Bronchial epithelial cell (primary cell): ENCODE data around the gene ATL1. TPM values are rescaled to one million over a fixed set of nuclear protein-coding genes. Genes with fewer than 3 reads are reported as not detected.
A peak's percentile ranks its signal among the peaks of the same experiment; 100 is the strongest.

Experiments
- DNase-seq: peaks from one replicate; pipeline ENCODE4 v3.0.0-alpha.2; 2010; ENCODE audit warnings: low read depth
- FAIRE-seq: peaks from 2 replicates; lab custom pipeline; 2011; peaks lifted over from hg19 to GRCh38; lab: Jason Lieb, UNC
- H3K27me3 ChIP-seq: 2 replicates; pipeline ENCODE4 v1.5.1; 2011; ENCODE audit warnings: low read length; ENCODE audit not compliant: control insufficient read depth, insufficient read depth
- H3K36me3 ChIP-seq: 2 replicates; pipeline ENCODE4 v1.5.1; 2011; ENCODE audit warnings: low read length; ENCODE audit not compliant: control insufficient read depth, insufficient read depth
- H3K4me3 ChIP-seq: 2 replicates; pipeline ENCODE4 v1.5.1; 2011; ENCODE audit warnings: mild to moderate bottlenecking, low read depth, low read length, control low read depth
- total RNA-seq: library from RNA; depleted of rRNA; stranded (reverse); fragments of >200 nt; gene quantifications from 2 replicates; pipeline ENCODE4 v1.2.1, GENCODE V29; 2014
- TF ChIP-seq, protein P1 (sequence below): IDR thresholded peaks from 2 replicates; pipeline ENCODE4 v1.5.1; 2011; ENCODE audit warnings: mild to moderate bottlenecking, moderate library complexity, low read length, control low read depth, inconsistent platforms; ENCODE audit not compliant: insufficient read depth, severe bottlenecking

Gene ATL1
- total RNA-seq, 1 donor from 2014 or later: 0.79 TPM

DNA sequence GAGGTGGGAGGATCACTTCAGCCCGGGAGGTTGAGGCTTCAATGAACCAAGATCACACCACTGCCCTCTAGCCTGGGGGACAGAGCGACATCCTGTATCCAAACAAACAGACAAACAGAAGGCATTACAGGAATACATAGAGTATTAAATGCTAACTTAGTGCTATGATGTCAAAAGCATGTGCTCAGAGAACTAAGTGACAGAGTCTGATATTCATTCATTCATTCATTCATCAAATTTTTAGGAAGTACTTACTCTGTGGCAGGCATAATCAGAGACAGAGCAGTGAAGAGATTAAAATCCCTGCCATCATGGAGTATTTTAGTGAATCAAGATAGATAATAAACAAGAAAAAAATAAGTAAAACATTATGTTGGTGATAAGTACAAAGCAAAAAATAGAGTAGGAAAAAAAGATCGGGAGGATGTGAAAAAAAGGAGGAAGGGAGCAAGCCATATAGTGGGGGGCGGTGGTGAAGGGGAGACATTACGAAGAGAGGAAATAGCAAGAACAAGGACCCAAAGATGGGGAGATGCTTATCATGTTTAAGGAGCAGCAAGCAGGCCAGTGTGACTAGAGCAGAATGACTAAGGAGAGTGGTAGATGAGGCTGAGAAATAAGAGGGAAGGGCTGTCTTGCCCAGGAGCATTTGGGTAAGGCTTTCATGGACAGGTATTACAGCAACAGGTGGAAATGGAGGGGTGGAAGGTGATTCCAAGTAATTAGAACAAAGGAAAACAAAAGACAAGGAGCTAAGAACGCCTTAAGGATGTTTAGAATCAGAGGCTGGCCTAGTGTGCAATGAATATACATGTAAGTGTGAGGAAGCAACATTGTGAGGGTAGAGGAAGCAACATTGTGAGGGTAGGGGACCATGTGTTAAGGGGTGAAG lies 30.4 kb upstream of the ATL1 start:
- Histone ChIP-seq H3K27me3 (no peaks in the 10 kb centered on the region), H3K4me3 (no peak overlapping the region), H3K36me3 (peaks cover 1% of the 10 kb centered on the region)
- FAIRE-seq (no peak), DNase-seq (no peak)
- TF ChIP-seq, protein P1, sequence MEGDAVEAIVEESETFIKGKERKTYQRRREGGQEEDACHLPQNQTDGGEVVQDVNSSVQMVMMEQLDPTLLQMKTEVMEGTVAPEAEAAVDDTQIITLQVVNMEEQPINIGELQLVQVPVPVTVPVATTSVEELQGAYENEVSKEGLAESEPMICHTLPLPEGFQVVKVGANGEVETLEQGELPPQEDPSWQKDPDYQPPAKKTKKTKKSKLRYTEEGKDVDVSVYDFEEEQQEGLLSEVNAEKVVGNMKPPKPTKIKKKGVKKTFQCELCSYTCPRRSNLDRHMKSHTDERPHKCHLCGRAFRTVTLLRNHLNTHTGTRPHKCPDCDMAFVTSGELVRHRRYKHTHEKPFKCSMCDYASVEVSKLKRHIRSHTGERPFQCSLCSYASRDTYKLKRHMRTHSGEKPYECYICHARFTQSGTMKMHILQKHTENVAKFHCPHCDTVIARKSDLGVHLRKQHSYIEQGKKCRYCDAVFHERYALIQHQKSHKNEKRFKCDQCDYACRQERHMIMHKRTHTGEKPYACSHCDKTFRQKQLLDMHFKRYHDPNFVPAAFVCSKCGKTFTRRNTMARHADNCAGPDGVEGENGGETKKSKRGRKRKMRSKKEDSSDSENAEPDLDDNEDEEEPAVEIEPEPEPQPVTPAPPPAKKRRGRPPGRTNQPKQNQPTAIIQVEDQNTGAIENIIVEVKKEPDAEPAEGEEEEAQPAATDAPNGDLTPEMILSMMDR: no peak

DNA sequence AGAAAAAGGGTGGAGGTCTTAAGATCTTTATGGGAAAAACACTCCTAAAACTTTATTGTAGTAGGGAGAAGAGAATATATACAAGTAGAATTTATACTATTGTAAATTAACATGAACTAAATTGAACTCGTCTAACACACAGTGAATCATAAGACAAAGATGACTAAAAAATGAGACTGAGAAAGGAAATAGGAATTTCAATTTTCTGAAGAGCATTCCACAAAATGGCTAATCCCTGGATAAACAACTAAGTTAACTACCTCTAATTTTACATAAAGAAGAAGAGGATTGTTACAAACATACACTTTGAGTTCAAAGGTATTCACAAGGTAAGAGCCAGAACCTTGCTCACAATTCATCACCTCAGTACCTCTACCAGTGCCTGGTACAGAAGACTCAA lies 29.6 kb upstream of the ATL1 start:
- Histone ChIP-seq H3K36me3 (peaks cover 1% of the 10 kb centered on the region), H3K27me3 (no peaks in the 10 kb centered on the region), H3K4me3 (no peak overlapping the region)
- no peak for FAIRE-seq
- DNase-seq: peak; percentile 74
- TF ChIP-seq, protein P1: no peak

DNA sequence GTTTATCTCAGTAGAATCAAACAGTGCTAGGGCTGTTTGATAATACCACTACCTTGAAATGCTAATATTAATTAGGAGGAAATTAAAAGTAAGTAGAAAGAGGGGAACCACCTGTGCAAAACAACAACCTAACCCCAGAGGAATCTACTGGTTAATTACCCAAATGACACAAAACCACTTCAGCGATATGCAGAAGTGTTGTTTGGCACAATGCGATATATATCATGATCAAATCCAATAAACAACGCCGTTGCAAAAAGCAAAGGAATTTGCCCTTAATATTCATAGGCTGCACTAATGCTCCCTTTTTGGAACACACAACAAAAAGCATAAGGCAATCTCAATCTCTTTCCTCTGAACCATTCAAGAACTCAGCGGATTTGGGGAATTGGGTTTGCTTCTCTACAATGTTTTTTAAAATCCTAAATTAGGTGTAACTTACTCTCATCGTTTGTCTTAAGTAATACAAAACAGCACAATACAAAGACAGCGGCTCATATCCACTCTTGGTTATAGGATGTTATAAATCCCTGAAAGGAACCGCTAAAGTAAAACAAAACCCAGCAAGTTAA lies 29.1 kb upstream of the ATL1 start:
- peak overlapping the region; percentile 69 for H3K4me3 ChIP-seq
- DNase-seq (no peak), FAIRE-seq (no peak)
- TF ChIP-seq, protein P1: no peak
- H3K36me3 ChIP-seq: peaks cover 1% of the 10 kb centered on the region
- H3K27me3 ChIP-seq: no peaks in the 10 kb centered on the region

DNA sequence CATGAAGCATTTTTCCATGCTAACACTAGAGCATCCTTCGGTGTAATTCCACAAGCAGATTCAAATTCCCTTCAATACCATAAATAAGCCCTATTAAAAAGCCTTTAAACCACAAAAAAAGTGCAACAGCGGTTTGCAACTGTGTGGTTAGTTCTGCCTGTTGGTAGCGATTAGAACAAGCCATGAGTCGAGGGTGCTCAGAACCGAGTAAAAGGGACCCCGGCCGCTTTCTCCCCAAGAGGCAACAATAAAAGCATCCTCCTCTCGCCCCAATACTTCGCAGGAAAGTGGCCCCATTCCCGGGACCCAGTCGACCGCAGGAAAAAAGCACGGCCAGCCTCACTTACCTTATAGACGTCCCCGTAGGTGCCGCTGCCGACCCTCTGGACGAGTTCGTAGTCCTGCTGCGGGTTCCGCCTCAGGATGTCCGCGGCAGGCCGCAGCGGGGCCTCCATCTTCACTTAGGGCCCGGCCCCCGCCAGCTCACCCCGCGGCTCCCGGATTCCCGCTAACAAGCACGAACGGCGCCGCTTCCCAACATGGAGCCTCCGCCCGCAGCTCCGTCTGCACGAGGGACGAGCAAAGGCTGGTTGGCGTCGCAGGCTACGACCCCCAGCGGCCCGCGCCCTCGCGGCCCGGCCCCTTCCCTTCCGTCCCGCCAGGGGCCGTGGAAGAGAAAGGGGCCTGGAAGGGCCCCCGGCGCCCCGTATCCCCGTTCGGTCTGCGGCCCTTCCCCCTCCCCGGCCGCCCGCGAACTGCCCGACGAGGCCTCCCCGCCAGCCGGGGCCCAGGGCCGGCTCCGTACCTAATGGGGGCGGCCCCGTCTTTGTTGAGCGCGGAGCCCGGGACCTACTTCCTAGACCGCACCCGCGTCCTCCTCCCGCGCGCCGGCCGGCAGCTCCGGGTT lies 28.1 kb upstream of the ATL1 start:
- FAIRE-seq: no peak
- TF ChIP-seq, protein P1: no peak

DNA sequence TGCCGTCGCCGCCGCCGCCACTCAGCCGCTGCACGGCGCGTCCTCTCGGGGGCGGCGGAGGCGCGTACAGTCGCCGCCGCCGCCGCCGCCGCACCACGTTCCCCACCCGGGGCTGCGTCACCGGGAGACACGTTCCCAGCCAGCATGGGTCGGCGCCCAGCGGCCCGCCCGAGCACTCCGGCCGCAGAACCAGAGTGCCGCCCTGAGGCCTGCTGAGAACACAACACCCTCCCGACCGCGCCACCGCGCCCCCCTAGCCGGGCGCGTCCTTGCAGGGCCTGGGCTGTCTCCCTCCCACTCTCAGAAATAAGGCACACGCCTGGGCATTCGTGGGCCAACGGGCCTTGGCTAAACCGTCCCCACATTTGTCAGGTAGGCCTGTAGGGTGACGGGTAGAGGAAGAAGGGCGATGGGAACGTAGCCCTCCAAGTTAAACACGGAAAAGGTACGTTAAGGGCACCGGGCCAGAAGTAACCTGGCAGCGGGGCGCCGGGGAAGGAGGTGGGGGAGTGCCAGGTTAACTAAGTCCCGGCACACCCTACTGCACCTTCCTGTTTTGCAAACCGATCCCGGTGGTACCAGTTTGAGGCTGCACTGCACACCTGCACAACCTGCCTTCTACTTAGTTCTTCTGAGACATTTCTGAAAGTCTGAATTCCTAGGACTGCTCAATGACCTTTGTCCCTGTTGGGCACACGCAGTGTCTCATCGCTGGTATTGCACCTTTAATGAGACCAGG lies 27.3 kb upstream of the ATL1 start, which contains the start of gene MAP4K5:
Gene MAP4K5 (minus strand): TSS at position 68 of the 739 bp plus-strand sequence. CDS start 520 bp downstream, outside the sequence.
- TF ChIP-seq, protein P1: peak; percentile 98
- FAIRE-seq: no peak
- H3K36me3 ChIP-seq: peaks cover 1% of the 10 kb centered on the region
- DNase-seq: peak; percentile 73
- H3K4me3 ChIP-seq: peak within 1 kb of the TSS; percentile 69
- no peaks in the 10 kb centered on the region for H3K27me3 ChIP-seq

More for the DNA sequence above, 28.1 kb upstream of the ATL1 start:
- Histone ChIP-seq H3K4me3 (peak overlapping the region; percentile 69), H3K27me3 (no peaks in the 10 kb centered on the region), H3K36me3 (peaks cover 1% of the 10 kb centered on the region)
- no peak for DNase-seq
